ENCODE data around the gene NKX1-2.

Gene NKX1-2

GRCh38 chr10:124450012-124450782 is at the start of gene NKX1-2:
TSS of gene NKX1-2 (minus strand) at chr10:124450035. CDS start at chr10:124449943, 92 bp downstream.
- DNase-seq (ENCODE audit: low spot score): no peak

- DNase-seq (ENCODE audit: low spot score): no peak
These were observed 48.2 kb upstream of the NKX1-2 start for GRCh38 chr10:124498056-124498455.

- no peak for DNase-seq (ENCODE audit: low spot score)
These were observed 47.5 kb upstream of the NKX1-2 start for GRCh38 chr10:124497196-124497881.

- no peak for DNase-seq (ENCODE audit: low spot score)
These were observed 46.8 kb upstream of the NKX1-2 start for GRCh38 chr10:124496620-124497019.

GRCh38 chr10:124496150-124496549 is 46.3 kb upstream of the NKX1-2 start:
- no peak for DNase-seq (ENCODE audit: low spot score)

GRCh38 chr10:124495725-124496124 is 45.9 kb upstream of the NKX1-2 start:
- no peak for DNase-seq (ENCODE audit: low spot score)

- DNase-seq (ENCODE audit: low spot score): no peak
These were observed 45.3 kb upstream of the NKX1-2 start for GRCh38 chr10:124495162-124495561.

GRCh38 chr10:124494046-124494807 is 44.4 kb upstream of the NKX1-2 start:
- no peak for DNase-seq (ENCODE audit: low spot score)

- no peak for DNase-seq (ENCODE audit: low spot score)
These were observed 43.5 kb upstream of the NKX1-2 start for GRCh38 chr10:124493214-124493882.

- DNase-seq (ENCODE audit: low spot score): no peak
These were observed 42.4 kb upstream of the NKX1-2 start for GRCh38 chr10:124492266-124492665.

- no peak for DNase-seq (ENCODE audit: low spot score)
These were observed 41.3 kb upstream of the NKX1-2 start for GRCh38 chr10:124491105-124491504.

GRCh38 chr10:124486635-124487034 is 36.8 kb upstream of the NKX1-2 start:
- no peak for DNase-seq (ENCODE audit: low spot score)

- no peak for DNase-seq (ENCODE audit: low spot score)
These were observed 34.8 kb upstream of the NKX1-2 start for GRCh38 chr10:124484661-124485060.

- no peak for DNase-seq (ENCODE audit: low spot score)
These were observed 34.2 kb upstream of the NKX1-2 start for GRCh38 chr10:124484031-124484430.

- no peak for DNase-seq (ENCODE audit: low spot score)
These were observed 33.0 kb upstream of the NKX1-2 start for GRCh38 chr10:124482876-124483275.

- no peak for DNase-seq (ENCODE audit: low spot score)
These were observed 32.5 kb upstream of the NKX1-2 start for GRCh38 chr10:124482236-124482800.

- no peak for DNase-seq (ENCODE audit: low spot score)
These were observed 31.9 kb upstream of the NKX1-2 start for GRCh38 chr10:124481717-124482116.

GRCh38 chr10:124480860-124481259 is 31.0 kb upstream of the NKX1-2 start:
- no peak for DNase-seq (ENCODE audit: low spot score)

- DNase-seq (ENCODE audit: low spot score): no peak
These were observed 28.7 kb upstream of the NKX1-2 start for GRCh38 chr10:124478515-124478914.

GRCh38 chr10:124477614-124478363 is 28.0 kb upstream of the NKX1-2 start:
- no peak for DNase-seq (ENCODE audit: low spot score)

Measured in RKO (cell line).